Calu3 (cell line): ENCODE data around the gene FES. TPM values are rescaled to one million over a fixed set of nuclear protein-coding genes. Genes with fewer than 3 reads are reported as not detected.
"Not testable (repeated sequence)": the region's sequence is repeated elsewhere in the genome, so short reads cannot be mapped to it uniquely, and the experiment has no call there.

ENCODE experiments used
- BruUV-seq: library from RNA; stranded (reverse); fragments of 400-500 nt; replicated peaks from 2 replicates; lab custom pipeline; 2021; lab: Mats Ljungman, UMichigan
- CTCF ChIA-PET: fragments of 300-600 bp; sonication (Branson Sonifier 250); formaldehyde crosslinking; loops from one replicate; lab custom pipeline; 2022; ENCODE audit warnings: antibody characterized with exemption; lab: Charles Lee
- DNase-seq: peaks from one replicate; pipeline ENCODE4 v3.0.0; 2022
- H3K27ac Mint-ChIP-seq: one replicate; pipeline ENCODE4 v1.8.0; 2022; ENCODE audit warnings: mixed read lengths; ENCODE audit not compliant: unreplicated experiment
- H3K27me3 Mint-ChIP-seq: one replicate; pipeline ENCODE4 v1.8.0; 2022; ENCODE audit warnings: mixed read lengths; ENCODE audit not compliant: unreplicated experiment
- H3K36me3 Mint-ChIP-seq: one replicate; pipeline ENCODE4 v1.8.0; 2022; ENCODE audit warnings: mild to moderate bottlenecking, moderate library complexity, mixed read lengths; ENCODE audit not compliant: insufficient read depth, unreplicated experiment
- H3K4me1 Mint-ChIP-seq: one replicate; pipeline ENCODE4 v1.8.0; 2022; ENCODE audit warnings: mild to moderate bottlenecking, low read depth, mixed read lengths; ENCODE audit not compliant: unreplicated experiment
- H3K4me3 Mint-ChIP-seq: one replicate; pipeline ENCODE4 v1.8.0; 2022; ENCODE audit warnings: mild to moderate bottlenecking, low read depth, moderate library complexity, mixed read lengths; ENCODE audit not compliant: unreplicated experiment
- H3K9me3 Mint-ChIP-seq: one replicate; pipeline ENCODE4 v1.8.0; 2022; ENCODE audit warnings: low read depth, mixed read lengths; ENCODE audit not compliant: unreplicated experiment
- CTCF ChIP-seq: fragments of 200-600 bp; IDR thresholded peaks from one replicate; pipeline ENCODE4 v1.8.0; 2022; ENCODE audit warnings: antibody characterized with exemption; ENCODE audit not compliant: unreplicated experiment
- intact Hi-C: fragments of 100-400 bp; cut with micrococcal nuclease; formaldehyde crosslinking; loops from one replicate; pipeline ENCODE4 v1.10.0; 2022; ENCODE audit not compliant: unreplicated experiment
- total RNA-seq: library from RNA; stranded (reverse); gene quantifications from 2 replicates; pipeline ENCODE4 v1.2.3, GENCODE V29; 2022

Gene FES
- total RNA-seq, 1 experiment from 2014 or later = 1.7 TPM

- CTCF ChIA-PET = no interaction called here
- peaks cover 26% of the 10 kb centered on the region for H3K36me3 Mint-ChIP-seq
- no peaks in the 10 kb centered on the region for H3K4me1 Mint-ChIP-seq
- H3K27ac Mint-ChIP-seq = no peak overlapping the region
- no TSS peak for BruUV-seq
- DNase-seq = no peak
- H3K4me3 Mint-ChIP-seq = no peak overlapping the region
- H3K9me3 Mint-ChIP-seq = no peaks in the 10 kb centered on the region
- intact Hi-C loops = no loop called here
- TF ChIP-seq CTCF = no peak
- H3K27me3 Mint-ChIP-seq = no peaks in the 10 kb centered on the region
These were observed 22.9 kb downstream of the FES start for GRCh38 chr15:90907051-90907660.

GRCh38 chr15:90907838-90908507 lies 23.7 kb downstream of the FES start:
- no peak for DNase-seq
- no peaks in the 10 kb centered on the region for H3K9me3 Mint-ChIP-seq
- BruUV-seq = no TSS peak
- CTCF ChIA-PET = no interaction called here
- H3K4me3 Mint-ChIP-seq = no peak overlapping the region
- H3K27ac Mint-ChIP-seq = no peak overlapping the region
- no peaks in the 10 kb centered on the region for H3K4me1 Mint-ChIP-seq
- no peaks in the 10 kb centered on the region for H3K27me3 Mint-ChIP-seq
- intact Hi-C loops = no loop called here
- no peak for TF ChIP-seq CTCF
- H3K36me3 Mint-ChIP-seq = peaks cover 26% of the 10 kb centered on the region

GRCh38 chr15:90909449-90909848 lies 25.1 kb downstream of the FES start:
- CTCF ChIA-PET, H3K4me1 Mint-ChIP-seq, H3K27ac Mint-ChIP-seq, H3K4me3 Mint-ChIP-seq, DNase-seq, BruUV-seq, H3K9me3 Mint-ChIP-seq, H3K27me3 Mint-ChIP-seq, intact Hi-C loops: not testable (repeated sequence)
- H3K36me3 Mint-ChIP-seq = peaks cover 21% of the 10 kb centered on the region

- Mint-ChIP-seq H3K4me1 (no peaks in the 10 kb centered on the region), H3K9me3 (no peaks in the 10 kb centered on the region), H3K4me3 (no peak overlapping the region), H3K36me3 (peaks cover 21% of the 10 kb centered on the region), H3K27ac (no peak overlapping the region), H3K27me3 (no peaks in the 10 kb centered on the region)
- no TSS peak for BruUV-seq
- TF ChIP-seq CTCF = no peak
- intact Hi-C loops = no loop called here
- CTCF ChIA-PET = no interaction called here
- DNase-seq = no peak
These were observed 25.7 kb downstream of the FES start for GRCh38 chr15:90909976-90910375.
